Body of pancreas (tissue), 4 donors: Measurements from ENCODE around the gene PPP4R2. TPM values are rescaled to one million over a fixed set of nuclear protein-coding genes. Genes with fewer than 3 reads are reported as not detected.

Experiments used
- ATAC-seq: fragments of 150-250 bp; one replicate; pipeline ENCODE4 v1.9.1; 2016
- DNase-seq, 4 donors: peaks; one replicate each; pipeline ENCODE4 v3.0.0-alpha.2; 2019
- H3K27ac ChIP-seq, 4 donors: fragments of 200-600 bp; sonication (generic); 1 replicate in 3 of 4; 2 replicates in 1 of 4; pipeline versions ENCODE4 v1.5.1 to v1.6.1; 2016 to 2019; ENCODE audit warnings: mild to moderate bottlenecking in 1 of 4, mixed read lengths in 1 of 4, moderate library complexity in 1 of 4
- H3K27me3 ChIP-seq, 2 donors: fragments of 200-600 bp; sonication (generic); one replicate each; pipeline ENCODE4 v1.6.0; 2016; ENCODE audit warnings: mild to moderate bottlenecking in 1 of 2
- H3K36me3 ChIP-seq, 2 donors: fragments of 200-600 bp; sonication (generic); replicated peaks in 1 of 2; 2 replicates each; pipeline ENCODE4 v1.5.1; 2016; ENCODE audit warnings: low read depth in 2 of 2; ENCODE audit not compliant: insufficient read depth in 1 of 2
- H3K4me1 ChIP-seq: fragments of 200-600 bp; sonication (generic); one replicate; pipeline ENCODE4 v1.6.0; 2016
- H3K4me3 ChIP-seq, 2 donors: fragments of 200-600 bp; sonication (generic); 1 replicate in 1 of 2; 2 replicates in 1 of 2; pipeline ENCODE4 v1.5.1; 2016 to 2019
- H3K9me3 ChIP-seq, 3 donors: fragments of 200-600 bp; sonication (generic); 1 replicate in 2 of 3; 2 replicates in 1 of 3; pipeline ENCODE4 v1.5.1; 2016
- POLR2A ChIP-seq, 3 donors: fragments of 450-650 bp; IDR thresholded peaks; one replicate each; pipeline ENCODE4 v1.6.1; 2016; ENCODE audit warnings: antibody characterized with exemption in 3 of 3, mild to moderate bottlenecking in 2 of 3
- WGBS, 2 donors: methylation state at CpG; one replicate each; pipeline ENCODE4 v1.1.5; 2017; 5-methylcytosine and 5-hydroxymethylcytosine counted together
- intact Hi-C: fragments of 100-400 bp; cut with DNase I; formaldehyde crosslinking; loops from one replicate; pipeline ENCODE4 v1.15.1; 2023
- total RNA-seq, 2 donors: library from RNA; depleted of rRNA; stranded (reverse); fragments of >200 nt; gene quantifications; one replicate each; pipeline ENCODE4 v1.1.0, GENCODE V29; 2016
- TF ChIP-seq, protein P1 (sequence below), 7 experiments: fragments of 450-650 bp in 4 of 7; fragments of 200-600 bp in 3 of 7; sonication (generic) in 3 of 7; IDR thresholded peaks; one replicate each; pipeline ENCODE4 v1.5.1; 2016 to 2019; ENCODE audit warnings: antibody characterized with exemption in 7 of 7

Gene PPP4R2
- total RNA-seq, 2 donors from 2014 or later = 21.5 to 28.0 TPM

DNA sequence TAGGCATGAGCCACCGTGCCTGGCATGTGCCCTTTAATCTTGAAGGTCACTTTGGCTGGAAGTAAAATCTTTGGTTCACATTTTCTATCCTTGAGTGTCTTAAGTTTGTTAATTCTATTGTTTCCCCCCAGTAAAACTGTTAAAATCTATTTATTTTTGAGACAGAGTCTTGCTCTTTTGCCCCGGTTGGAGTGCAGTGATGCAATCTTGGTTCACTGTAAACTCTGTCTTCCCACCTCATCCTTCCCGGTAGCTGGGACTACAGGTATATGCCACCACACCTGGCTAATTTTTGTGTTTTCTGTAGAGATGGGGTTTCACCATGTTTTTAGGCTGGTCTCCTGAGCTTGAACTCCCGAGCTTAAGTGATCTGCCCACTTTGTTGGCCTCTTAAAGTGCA, 7.7 kb downstream of the PPP4R2 start:
- no peaks in the 10 kb centered on the region for H3K27me3 ChIP-seq
- no peak overlapping the region for H3K27ac ChIP-seq
- no peaks in the 10 kb centered on the region for H3K36me3 ChIP-seq
- DNase-seq = no peak
- WGBS, 2 donors = 76 to 79% methylated on average over 4 of the region's 4 CpGs
- no peak for ATAC-seq
- H3K9me3 ChIP-seq = no peaks in the 10 kb centered on the region
- peaks cover 39% of the 10 kb centered on the region for H3K4me1 ChIP-seq
- intact Hi-C loops = no loop called here
- TF ChIP-seq, protein P1, sequence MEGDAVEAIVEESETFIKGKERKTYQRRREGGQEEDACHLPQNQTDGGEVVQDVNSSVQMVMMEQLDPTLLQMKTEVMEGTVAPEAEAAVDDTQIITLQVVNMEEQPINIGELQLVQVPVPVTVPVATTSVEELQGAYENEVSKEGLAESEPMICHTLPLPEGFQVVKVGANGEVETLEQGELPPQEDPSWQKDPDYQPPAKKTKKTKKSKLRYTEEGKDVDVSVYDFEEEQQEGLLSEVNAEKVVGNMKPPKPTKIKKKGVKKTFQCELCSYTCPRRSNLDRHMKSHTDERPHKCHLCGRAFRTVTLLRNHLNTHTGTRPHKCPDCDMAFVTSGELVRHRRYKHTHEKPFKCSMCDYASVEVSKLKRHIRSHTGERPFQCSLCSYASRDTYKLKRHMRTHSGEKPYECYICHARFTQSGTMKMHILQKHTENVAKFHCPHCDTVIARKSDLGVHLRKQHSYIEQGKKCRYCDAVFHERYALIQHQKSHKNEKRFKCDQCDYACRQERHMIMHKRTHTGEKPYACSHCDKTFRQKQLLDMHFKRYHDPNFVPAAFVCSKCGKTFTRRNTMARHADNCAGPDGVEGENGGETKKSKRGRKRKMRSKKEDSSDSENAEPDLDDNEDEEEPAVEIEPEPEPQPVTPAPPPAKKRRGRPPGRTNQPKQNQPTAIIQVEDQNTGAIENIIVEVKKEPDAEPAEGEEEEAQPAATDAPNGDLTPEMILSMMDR (IDR thresholded peaks at IDR 0.05) = no peak
- no peak for TF ChIP-seq POLR2A (IDR thresholded peaks at IDR 0.05)
- no peak overlapping the region for H3K4me3 ChIP-seq

DNA sequence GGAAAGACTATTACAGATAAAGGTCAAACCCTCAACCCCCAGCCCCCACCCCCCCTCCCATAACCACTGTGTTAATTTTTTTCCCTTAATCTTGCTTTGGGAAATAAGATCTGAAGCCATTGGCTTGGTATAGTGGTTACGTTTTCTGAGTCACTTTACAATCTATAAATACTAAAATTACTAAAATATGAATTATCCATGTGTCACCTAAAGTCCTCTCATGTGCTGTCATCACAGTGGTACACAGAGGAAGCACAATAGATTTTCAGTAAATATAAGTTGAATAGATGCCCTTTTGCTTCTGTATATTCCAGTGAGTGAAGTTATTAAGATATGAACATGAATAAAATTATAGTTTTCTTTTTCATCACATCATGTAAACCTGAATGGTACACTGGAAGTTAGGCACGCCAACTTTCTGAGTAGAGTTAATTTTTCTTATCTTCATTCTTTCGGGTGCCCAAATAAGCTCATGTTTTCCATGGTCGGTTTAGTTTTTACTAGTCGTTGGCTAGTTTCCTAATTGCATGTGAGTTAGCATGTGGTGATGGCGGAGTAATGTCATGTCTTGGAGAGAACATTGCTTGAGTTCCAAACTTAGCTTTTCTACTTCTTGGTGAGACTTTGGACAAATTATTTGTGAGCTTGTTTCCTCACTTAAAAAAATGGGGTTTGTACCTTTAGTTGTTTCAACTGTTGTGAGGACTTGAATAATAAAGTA, 11.5 kb downstream of the PPP4R2 start:
- ATAC-seq (no peak), DNase-seq (no peak)
- Histone ChIP-seq H3K27me3 (no peaks in the 10 kb centered on the region), H3K4me1 (peaks cover 18% of the 10 kb centered on the region), H3K4me3 (no peak overlapping the region), H3K27ac (no peak overlapping the region), H3K9me3 (no peaks in the 10 kb centered on the region), H3K36me3 (peaks cover 0 to 2% of the 10 kb centered on the region in 2 donors)
- WGBS, 2 donors = 30 to 40% methylated on average over 6 of the region's 6 CpGs
- TF ChIP-seq POLR2A (IDR thresholded peaks at IDR 0.05) = no peak
- TF ChIP-seq, protein P1 (IDR thresholded peaks at IDR 0.05) = no peak
- intact Hi-C loops = no loop called here

DNA sequence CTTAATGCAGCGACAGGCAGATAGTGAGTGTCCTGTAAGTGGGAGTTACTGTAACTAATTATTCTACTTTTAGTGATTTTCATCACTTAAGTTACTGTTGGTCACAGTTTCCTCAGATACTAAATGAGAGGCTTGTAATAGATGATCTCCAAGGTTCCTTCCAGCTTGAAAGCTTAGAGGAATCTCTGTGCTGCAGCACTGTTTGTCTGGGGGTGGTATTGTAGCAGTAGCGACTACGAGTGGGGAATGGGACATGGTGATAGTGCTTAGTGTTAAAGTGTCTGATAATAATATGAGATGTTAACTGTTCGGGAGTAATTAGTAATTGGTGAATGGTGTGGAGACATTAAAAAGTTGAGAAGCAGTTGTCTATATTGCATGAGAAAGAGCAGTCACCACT, 12.4 kb downstream of the PPP4R2 start:
- TF ChIP-seq, protein P1 (IDR thresholded peaks at IDR 0.05) = no peak
- no peak for TF ChIP-seq POLR2A (IDR thresholded peaks at IDR 0.05)
- no peak overlapping the region for H3K4me3 ChIP-seq
- H3K27ac ChIP-seq = no peak overlapping the region
- H3K4me1 ChIP-seq = peaks cover 13% of the 10 kb centered on the region
- ATAC-seq (no peak), DNase-seq (no peak)
- H3K36me3 ChIP-seq = peaks cover 0 to 2% of the 10 kb centered on the region in 2 donors
- H3K27me3 ChIP-seq = no peaks in the 10 kb centered on the region
- WGBS, 2 donors = 62 to 77% methylated on average over 4 of the region's 4 CpGs
- H3K9me3 ChIP-seq = no peaks in the 10 kb centered on the region
- intact Hi-C loops = no loop called here

DNA sequence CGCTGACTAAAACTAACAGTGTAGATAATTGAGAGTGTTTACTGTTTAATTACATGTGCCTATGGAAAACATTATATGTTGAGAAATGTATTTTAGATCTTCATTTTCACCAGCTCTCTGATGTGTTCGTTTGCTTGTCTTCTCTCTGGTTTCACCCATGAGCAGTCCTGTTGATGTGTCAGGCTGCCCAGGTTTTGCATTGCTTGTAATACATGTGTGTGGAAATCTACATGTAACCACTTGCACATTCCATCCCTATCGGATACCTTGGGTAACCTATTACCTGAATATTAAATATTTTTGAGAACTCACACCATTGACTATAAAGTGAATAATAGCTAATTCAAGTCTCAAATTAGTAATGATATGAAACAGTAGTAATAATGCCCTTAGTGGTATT, 13.1 kb downstream of the PPP4R2 start:
- DNase-seq (no peak), ATAC-seq (no peak)
- no peak overlapping the region for H3K27ac ChIP-seq
- intact Hi-C loops = no loop called here
- 60 to 72% methylated on average over 3 of the region's 3 CpGs for WGBS, 2 donors
- H3K9me3 ChIP-seq = no peaks in the 10 kb centered on the region
- H3K27me3 ChIP-seq = no peaks in the 10 kb centered on the region
- no peak overlapping the region for H3K4me3 ChIP-seq
- TF ChIP-seq, protein P1 (IDR thresholded peaks at IDR 0.05) = no peak
- no peak for TF ChIP-seq POLR2A (IDR thresholded peaks at IDR 0.05)
- H3K36me3 ChIP-seq = peaks cover 0 to 2% of the 10 kb centered on the region in 2 donors
- peaks cover 9% of the 10 kb centered on the region for H3K4me1 ChIP-seq

DNA sequence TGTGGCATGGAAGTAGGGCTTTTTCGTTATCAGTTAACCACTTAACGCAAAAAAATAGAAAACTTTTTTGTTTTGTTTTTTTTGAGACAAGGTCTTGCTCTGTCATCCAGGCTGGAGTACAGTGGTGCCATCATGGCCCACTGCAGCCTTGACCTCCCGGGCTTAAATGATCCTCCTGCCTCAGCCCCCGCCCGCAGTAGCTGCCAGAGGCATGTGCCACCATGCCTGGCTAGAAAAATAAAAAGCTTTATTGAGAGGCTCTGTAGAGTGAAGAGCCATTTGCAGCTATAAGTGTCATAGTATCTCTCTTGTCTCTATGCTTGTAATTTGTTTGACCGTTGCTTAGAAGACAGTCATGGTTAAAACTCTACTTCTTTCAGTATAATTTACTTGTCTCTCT, 13.5 kb downstream of the PPP4R2 start:
- no peaks in the 10 kb centered on the region for H3K9me3 ChIP-seq
- intact Hi-C loops = no loop called here
- no peak for TF ChIP-seq POLR2A (IDR thresholded peaks at IDR 0.05)
- TF ChIP-seq, protein P1 (IDR thresholded peaks at IDR 0.05) = no peak
- H3K36me3 ChIP-seq = peaks cover 0 to 2% of the 10 kb centered on the region in 2 donors
- H3K4me1 ChIP-seq = peaks cover 9% of the 10 kb centered on the region
- no peak overlapping the region for H3K4me3 ChIP-seq
- no peak for ATAC-seq
- H3K27me3 ChIP-seq = no peaks in the 10 kb centered on the region
- DNase-seq = no peak
- WGBS, 2 donors = 91 to 94% methylated on average over 6 of the region's 6 CpGs
- no peak overlapping the region for H3K27ac ChIP-seq
